ENCODE measurements around the gene HDAC8.

Gene HDAC8

DNA sequence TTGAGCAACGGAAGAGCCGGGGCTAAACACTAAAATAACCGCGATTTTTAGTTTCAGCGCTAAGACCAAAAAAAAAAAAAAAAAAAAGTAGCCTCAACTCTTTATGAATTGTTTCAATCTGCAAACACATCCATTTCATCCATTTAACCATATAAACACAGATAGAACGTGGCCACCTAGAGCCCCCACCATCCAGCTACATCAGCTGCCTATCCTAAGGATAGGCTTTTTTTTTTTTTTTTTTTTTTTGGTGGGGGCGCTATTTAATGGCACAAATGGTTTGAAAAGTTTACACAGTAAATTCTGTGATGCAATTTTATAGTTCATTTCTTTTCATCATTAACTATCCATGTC is 492 bp upstream of the HDAC8 start:
- no peak for TF ChIP-seq FOXP2 (optimal IDR thresholded peaks at IDR 0.05; ENCODE audit: borderline replicate concordance, extremely low read depth, extremely low read length, insufficient read depth)
- no peak for TF ChIP-seq POLR2AphosphoS5 (IDR thresholded peaks at IDR 0.05; ENCODE audit: low read depth, low read length)
- TF ChIP-seq TAF1 (IDR thresholded peaks at IDR 0.05; ENCODE audit: borderline replicate concordance, insufficient read depth, low read length), result no peak
- TF ChIP-seq, protein P1, sequence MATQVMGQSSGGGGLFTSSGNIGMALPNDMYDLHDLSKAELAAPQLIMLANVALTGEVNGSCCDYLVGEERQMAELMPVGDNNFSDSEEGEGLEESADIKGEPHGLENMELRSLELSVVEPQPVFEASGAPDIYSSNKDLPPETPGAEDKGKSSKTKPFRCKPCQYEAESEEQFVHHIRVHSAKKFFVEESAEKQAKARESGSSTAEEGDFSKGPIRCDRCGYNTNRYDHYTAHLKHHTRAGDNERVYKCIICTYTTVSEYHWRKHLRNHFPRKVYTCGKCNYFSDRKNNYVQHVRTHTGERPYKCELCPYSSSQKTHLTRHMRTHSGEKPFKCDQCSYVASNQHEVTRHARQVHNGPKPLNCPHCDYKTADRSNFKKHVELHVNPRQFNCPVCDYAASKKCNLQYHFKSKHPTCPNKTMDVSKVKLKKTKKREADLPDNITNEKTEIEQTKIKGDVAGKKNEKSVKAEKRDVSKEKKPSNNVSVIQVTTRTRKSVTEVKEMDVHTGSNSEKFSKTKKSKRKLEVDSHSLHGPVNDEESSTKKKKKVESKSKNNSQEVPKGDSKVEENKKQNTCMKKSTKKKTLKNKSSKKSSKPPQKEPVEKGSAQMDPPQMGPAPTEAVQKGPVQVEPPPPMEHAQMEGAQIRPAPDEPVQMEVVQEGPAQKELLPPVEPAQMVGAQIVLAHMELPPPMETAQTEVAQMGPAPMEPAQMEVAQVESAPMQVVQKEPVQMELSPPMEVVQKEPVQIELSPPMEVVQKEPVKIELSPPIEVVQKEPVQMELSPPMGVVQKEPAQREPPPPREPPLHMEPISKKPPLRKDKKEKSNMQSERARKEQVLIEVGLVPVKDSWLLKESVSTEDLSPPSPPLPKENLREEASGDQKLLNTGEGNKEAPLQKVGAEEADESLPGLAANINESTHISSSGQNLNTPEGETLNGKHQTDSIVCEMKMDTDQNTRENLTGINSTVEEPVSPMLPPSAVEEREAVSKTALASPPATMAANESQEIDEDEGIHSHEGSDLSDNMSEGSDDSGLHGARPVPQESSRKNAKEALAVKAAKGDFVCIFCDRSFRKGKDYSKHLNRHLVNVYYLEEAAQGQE (IDR thresholded peaks at IDR 0.05; ENCODE audit: insufficient read depth in 1 of 2, low read depth in 2 of 2, low read length in 2 of 2), result no peak
- TF ChIP-seq SIN3A (IDR thresholded peaks at IDR 0.05; ENCODE audit: borderline replicate concordance, insufficient read depth, low read length), result no peak

DNA sequence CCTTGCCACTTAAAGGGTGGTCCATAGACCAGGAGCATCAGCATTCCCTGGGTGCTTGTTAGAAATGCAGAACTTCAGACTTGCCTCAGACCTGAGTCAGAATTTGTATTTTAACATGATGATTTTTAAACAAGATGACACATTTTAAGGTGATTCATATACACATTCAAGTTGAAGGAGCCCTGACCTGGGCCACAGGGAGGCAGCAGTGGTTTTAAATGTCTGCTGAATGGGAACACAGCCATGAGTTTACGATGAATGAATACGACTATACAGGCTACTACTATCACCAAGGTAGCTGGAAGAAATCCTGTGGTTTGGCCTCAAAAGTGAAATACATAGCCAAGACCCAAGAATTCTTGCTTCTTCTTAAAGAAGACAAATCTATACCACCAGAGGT is 2.9 kb downstream of the HDAC8 start:
- no peak for TF ChIP-seq POLR2AphosphoS5 (IDR thresholded peaks at IDR 0.05; ENCODE audit: low read depth, low read length)
- no peak for TF ChIP-seq SIN3A (IDR thresholded peaks at IDR 0.05; ENCODE audit: borderline replicate concordance, insufficient read depth, low read length)
- TF ChIP-seq FOXP2 (optimal IDR thresholded peaks at IDR 0.05; ENCODE audit: borderline replicate concordance, extremely low read depth, extremely low read length, insufficient read depth), result no peak
- TF ChIP-seq, protein P1 (IDR thresholded peaks at IDR 0.05; ENCODE audit: insufficient read depth in 1 of 2, low read depth in 2 of 2, low read length in 2 of 2), result no peak
- no peak for TF ChIP-seq TAF1 (IDR thresholded peaks at IDR 0.05; ENCODE audit: borderline replicate concordance, insufficient read depth, low read length)

DNA sequence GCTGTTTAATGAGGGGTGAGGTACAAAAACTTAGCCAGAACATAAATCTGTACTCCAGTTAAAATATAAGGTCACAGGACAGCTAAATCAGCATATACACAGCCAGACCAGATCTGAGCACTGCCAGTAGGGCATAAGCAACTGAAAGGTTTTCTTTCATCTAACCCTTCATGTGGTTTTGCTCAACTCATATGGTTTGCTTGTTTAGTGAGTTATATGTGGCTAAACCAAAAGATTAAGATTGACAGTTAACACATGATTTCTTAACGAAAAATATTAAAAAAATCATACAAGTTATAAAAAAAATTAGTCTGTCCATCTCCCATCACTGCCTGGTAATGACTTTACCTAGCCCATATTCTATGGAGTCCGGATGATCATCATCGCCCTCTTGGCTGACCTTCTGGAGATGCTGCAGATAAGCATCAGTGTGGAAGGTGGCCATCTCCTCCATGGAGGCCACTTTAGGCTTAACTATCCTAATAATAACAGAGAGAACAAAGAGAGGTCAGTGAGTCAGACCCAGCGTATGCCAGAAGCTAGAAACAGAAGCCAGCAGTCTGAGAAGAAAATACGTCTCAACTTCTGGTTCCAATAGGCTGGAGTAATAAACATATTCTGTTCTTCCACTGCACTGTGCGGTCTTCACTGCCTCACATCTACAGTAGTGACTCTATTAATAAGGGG is 4.1 kb downstream of the HDAC8 start:
- no peak for TF ChIP-seq POLR2AphosphoS5 (IDR thresholded peaks at IDR 0.05; ENCODE audit: low read depth, low read length)
- TF ChIP-seq SIN3A (IDR thresholded peaks at IDR 0.05; ENCODE audit: borderline replicate concordance, insufficient read depth, low read length), result peak; percentile 75; the same call in 1 of the 2 replicates

DNA sequence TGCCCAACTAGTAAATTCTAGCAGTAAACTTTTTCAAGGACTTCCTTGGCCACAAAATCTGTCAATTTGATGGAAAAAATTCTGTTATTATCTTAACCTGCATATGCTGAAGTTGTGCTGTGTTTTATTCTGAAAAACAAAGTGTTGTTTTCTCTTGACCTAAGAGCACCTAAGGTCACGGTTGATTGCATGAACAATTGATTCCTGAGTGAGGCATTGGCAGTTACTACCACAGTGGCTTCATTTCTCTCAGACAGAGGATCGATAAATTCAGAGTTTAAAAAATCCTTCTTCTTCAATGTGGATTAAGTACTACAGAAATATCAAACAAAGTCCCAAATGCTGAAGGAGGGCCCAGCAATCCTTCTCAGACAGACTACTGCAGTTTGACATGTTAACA is 6.2 kb downstream of the HDAC8 start:
- TF ChIP-seq SIN3A (IDR thresholded peaks at IDR 0.05; ENCODE audit: borderline replicate concordance, insufficient read depth, low read length) (no peak), TAF1 (IDR thresholded peaks at IDR 0.05; ENCODE audit: borderline replicate concordance, insufficient read depth, low read length) (no peak), FOXP2 (optimal IDR thresholded peaks at IDR 0.05; ENCODE audit: borderline replicate concordance, extremely low read depth, extremely low read length, insufficient read depth) (no peak), POLR2AphosphoS5 (IDR thresholded peaks at IDR 0.05; ENCODE audit: low read depth, low read length) (no peak)
- TF ChIP-seq, protein P1 (IDR thresholded peaks at IDR 0.05; ENCODE audit: insufficient read depth in 1 of 2, low read depth in 2 of 2, low read length in 2 of 2), result no peak

DNA sequence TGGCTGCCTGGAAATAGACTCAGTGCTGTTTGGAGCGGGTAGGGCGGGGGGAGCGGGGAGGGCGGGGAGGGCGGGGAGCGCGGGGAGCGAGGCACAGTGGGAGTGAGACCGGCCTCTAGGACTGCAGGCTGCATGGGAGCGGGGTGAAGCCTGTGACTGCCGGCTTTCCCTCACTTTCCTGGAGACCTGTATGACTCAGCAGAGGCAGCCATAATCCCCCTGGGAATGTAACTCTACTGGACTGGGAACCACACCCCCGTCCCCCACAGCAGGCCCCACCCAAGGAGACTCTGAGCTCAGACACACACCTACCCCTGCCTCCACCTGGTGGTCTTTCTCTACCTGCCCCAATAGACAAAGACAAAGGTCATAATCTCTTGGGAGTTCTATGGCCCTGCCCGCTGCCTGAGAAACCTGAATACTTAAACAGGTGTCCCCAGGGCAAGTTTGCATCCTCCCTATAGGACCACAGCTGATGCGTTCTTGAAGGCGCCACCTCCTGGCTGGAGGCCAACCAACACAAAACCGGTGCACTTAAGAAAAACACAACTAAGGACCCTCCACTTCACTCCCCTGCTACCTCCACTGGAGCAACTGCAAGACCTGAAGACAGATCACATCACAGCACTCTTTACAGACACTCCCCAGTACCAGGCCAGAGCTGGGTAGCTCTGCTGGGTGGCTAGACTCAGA is 18.0 kb downstream of the HDAC8 start:
- TF ChIP-seq FOXP2 (optimal IDR thresholded peaks at IDR 0.05; ENCODE audit: borderline replicate concordance, extremely low read depth, extremely low read length, insufficient read depth) (no peak), SIN3A (IDR thresholded peaks at IDR 0.05; ENCODE audit: borderline replicate concordance, insufficient read depth, low read length) (no peak), POLR2AphosphoS5 (IDR thresholded peaks at IDR 0.05; ENCODE audit: low read depth, low read length) (no peak), TAF1 (IDR thresholded peaks at IDR 0.05; ENCODE audit: borderline replicate concordance, insufficient read depth, low read length) (no peak)
- TF ChIP-seq, protein P1 (IDR thresholded peaks at IDR 0.05; ENCODE audit: insufficient read depth in 1 of 2, low read depth in 2 of 2, low read length in 2 of 2), result no peak

All from PFSK-1 (cell line).